Activated T-helper 1 cell treated with anti-CD3 and anti-CD28 coated beads, Interleukin-2, amount 50 U/mL, for 16 hours (primary cell): ENCODE data around the gene PIM3.

Source experiments
- DNase-seq, 2 donors: peaks; one replicate each; pipeline ENCODE4 v3.0.0-alpha.2; 2020; ENCODE audit warnings: low read depth in 1 of 2, low spot score in 1 of 2

The PIM3 gene

GRCh38 chr22:49966041-49966773 is 5.6 kb downstream of the PIM3 start:
- peak in 1 of 2 donors; percentile 3 for DNase-seq

GRCh38 chr22:49966774-49967705 is 6.5 kb downstream of the PIM3 start:
- DNase-seq: peak in 1 of 2 donors; percentile 3

GRCh38 chr22:49967706-49968208 is 7.2 kb downstream of the PIM3 start:
- DNase-seq: no peak

GRCh38 chr22:49968313-49968830 is 7.8 kb downstream of the PIM3 start:
- DNase-seq: peak in 1 of 2 donors; percentile 3

- peak in 1 of 2 donors; percentile 3 for DNase-seq
Measured at GRCh38 chr22:49968831-49969661, 8.5 kb downstream of the PIM3 start.

- peak in 1 of 2 donors; percentile 3 for DNase-seq
Measured at GRCh38 chr22:49969751-49970527, 9.4 kb downstream of the PIM3 start.

GRCh38 chr22:49970528-49971231 is 10.1 kb downstream of the PIM3 start:
- DNase-seq: peak; percentile 87 to 92

GRCh38 chr22:49971232-49972162 is 10.9 kb downstream of the PIM3 start:
- peak; percentile 3 to 52 for DNase-seq

- peak in 1 of 2 donors; percentile 2 for DNase-seq
Measured at GRCh38 chr22:49972163-49973017, 11.8 kb downstream of the PIM3 start.

GRCh38 chr22:49973018-49973961 is 12.7 kb downstream of the PIM3 start:
- no peak for DNase-seq

GRCh38 chr22:49975543-49976389 is 15.2 kb downstream of the PIM3 start:
- peak; percentile 3 to 30 for DNase-seq

- DNase-seq: peak; percentile 4 to 43
Measured at GRCh38 chr22:49976439-49977175, 16.0 kb downstream of the PIM3 start.

- DNase-seq: no peak
Measured at GRCh38 chr22:49977578-49977977, 17.0 kb downstream of the PIM3 start.

- no peak for DNase-seq
Measured at GRCh38 chr22:49979587-49980264, 19.2 kb downstream of the PIM3 start.
